ENCODE measurements around the gene OLR1.

- TF ChIP-seq CTCF (IDR thresholded peaks at IDR 0.05; ENCODE audit: poor library complexity, severe bottlenecking) = no peak
- TF ChIP-seq EP300 (conservative IDR thresholded peaks at IDR 0.05; ENCODE audit: poor library complexity, severe bottlenecking) = no peak
- TF ChIP-seq TAF1 (IDR thresholded peaks at IDR 0.05; ENCODE audit: low read depth) = no peak
- no peak for TF ChIP-seq SMC3 (conservative IDR thresholded peaks at IDR 0.05; ENCODE audit: poor library complexity)
- no peak for TF ChIP-seq REST (IDR thresholded peaks at IDR 0.05; ENCODE audit: borderline replicate concordance)
- no peak for TF ChIP-seq POLR2AphosphoS5 (IDR thresholded peaks at IDR 0.05)
- no peak for TF ChIP-seq EZH2 (IDR thresholded peaks at IDR 0.05; ENCODE audit: borderline replicate concordance, insufficient read depth, low read length, poor library complexity, severe bottlenecking)
These were observed at the start of gene OLR1 for GRCh38 chr12:10171973-10172728.
